HG02840 (cell line): ENCODE results near the gene LRRC26.
A peak's percentile ranks its signal among the peaks of the same experiment; 100 is the strongest.
"Not testable (repeated sequence)": the region's sequence is repeated elsewhere in the genome, so short reads cannot be mapped to it uniquely, and the experiment has no call there.

Experiments used
- ATAC-seq: cut with Tn5 transposase; IDR thresholded peaks from one replicate; pipeline ENCODE4 v1.9.1; 2021; ENCODE audit warnings: mild to moderate bottlenecking, moderate library complexity, moderate number of reproducible peaks; ENCODE audit not compliant: unreplicated experiment, low FRiP score

LRRC26 gene

DNA sequence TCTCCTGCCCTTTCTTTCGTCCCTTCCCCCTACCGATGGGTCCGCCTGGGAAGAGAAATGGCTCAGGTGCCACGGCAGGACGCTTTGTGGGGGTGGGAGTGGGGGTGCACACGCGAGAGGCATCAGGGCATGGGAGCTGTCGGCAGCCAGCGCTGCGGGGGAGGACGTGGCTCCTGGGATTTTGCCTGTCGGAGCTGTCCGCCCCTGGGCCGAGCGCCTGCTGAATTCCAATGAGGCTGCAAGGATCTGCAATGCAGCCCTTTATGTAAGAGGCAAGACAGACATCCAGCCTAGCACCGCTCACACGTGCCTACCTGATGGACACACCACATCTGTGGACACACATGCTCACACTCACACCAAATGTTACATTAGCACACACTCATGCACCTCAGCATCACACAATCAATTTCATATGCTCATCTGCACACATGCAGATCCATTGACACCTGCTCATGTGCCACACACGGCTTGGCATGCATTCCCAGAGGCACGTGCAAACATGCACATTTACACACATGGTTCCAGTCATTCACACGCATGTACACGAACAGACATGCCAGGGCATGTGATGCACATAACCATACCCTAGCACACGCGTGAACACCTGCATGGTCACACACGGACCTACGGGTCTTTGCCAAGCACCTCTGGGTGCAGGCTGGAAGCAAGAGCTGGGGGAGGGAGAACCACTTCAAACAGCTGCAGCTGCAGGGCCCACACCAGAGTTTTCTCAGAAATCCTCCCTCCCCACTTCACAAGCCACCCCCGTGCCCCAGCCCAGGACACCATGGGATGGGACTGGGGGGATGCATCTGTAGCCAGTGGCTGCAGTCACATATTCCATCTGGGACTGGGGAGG, 29.5 kb downstream of the LRRC26 start:
- ATAC-seq: no peak

DNA sequence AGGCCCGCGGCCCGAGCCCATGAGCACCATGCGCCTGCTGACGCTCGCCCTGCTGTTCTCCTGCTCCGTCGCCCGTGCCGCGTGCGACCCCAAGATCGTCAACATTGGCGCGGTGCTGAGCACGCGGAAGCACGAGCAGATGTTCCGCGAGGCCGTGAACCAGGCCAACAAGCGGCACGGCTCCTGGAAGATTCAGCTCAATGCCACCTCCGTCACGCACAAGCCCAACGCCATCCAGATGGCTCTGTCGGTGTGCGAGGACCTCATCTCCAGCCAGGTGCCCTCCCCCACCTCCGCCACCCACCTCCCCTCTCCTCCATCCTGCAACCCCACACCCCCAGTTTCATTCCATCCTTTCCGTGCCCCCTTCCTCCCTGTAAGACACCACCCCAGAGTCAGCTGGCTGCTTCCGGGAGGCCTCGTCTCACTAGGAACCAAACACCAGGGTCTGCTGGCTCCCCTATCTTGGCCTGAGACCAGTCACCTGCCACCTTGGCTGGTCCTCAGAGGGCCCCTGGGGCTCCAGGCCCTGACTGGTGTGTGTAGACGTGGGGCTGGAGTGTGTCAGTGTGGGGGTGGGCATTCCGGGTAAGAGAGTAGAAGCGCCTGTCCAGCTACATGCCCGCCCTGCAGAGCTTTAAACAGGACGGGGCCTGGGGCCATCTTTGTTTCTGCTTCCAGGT, 30.2 kb downstream of the LRRC26 start:
- ATAC-seq: no peak

DNA sequence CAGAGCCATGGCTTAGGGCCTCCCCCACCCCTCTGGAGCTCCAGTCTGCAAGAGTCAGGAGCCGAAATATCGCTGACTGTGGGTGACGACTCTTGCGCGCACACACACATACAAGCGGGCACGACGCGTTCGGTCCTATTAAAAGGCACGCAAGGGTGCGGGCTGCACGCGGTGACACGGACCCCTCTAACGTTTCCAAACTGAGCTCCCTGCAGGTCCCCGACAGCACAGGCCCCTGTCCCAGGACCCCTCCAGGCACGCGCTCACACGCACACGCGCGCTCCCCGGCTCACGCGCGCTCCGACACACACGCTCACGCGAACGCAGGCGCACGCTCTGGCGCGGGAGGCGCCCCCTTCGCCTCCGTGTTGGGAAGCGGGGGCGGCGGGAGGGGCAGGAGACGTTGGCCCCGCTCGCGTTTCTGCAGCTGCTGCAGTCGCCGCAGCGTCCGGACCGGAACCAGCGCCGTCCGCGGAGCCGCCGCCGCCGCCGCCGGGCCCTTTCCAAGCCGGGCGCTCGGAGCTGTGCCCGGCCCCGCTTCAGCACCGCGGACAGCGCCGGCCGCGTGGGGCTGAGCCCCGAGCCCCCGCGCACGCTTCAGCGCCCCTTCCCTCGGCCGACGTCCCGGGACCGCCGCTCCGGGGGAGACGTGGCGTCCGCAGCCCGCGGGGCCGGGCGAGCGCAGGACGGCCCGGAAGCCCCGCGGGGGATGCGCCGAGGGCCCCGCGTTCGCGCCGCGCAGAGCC, 31.0 kb downstream of the LRRC26 start, which contains the start of gene GRIN1:
Gene GRIN1, plus strand, starts transcription at position 433 of the 746 bp plus-strand sequence. CDS start 333 bp downstream, outside the sequence.
- ATAC-seq: no peak

DNA sequence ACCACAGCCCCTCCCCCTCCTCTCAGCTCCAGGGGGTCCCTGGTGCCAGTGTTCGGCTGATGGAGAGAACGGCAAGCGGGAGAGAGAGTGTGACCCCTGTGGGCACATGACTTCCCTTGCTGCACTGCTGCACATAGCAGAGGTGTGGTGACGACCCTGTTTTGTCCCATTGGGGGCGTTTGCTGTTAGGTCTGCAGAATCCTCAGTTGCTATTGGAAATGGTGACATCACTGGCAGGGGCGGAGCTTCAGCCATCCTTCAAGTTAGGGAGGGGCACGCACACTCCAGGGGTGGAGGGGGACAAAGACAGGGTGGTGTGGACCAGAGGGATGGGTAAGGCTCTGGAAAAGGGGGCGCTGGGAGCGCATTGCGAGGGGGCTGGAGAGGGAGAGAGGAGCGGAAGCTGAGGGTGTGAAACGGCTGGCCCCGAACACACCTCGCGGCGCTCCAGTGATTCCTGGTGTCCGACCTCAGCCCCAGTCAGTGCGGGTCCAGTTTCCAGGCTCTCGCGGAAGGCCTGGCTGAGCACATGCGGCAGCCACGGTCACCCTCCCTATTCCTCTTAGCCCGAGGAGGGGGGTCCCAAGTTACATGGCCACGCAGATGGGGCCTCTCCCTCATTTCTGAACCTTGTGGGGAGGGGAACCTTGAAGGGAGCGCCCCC, 31.7 kb downstream of the LRRC26 start:
- ATAC-seq: no peak

DNA sequence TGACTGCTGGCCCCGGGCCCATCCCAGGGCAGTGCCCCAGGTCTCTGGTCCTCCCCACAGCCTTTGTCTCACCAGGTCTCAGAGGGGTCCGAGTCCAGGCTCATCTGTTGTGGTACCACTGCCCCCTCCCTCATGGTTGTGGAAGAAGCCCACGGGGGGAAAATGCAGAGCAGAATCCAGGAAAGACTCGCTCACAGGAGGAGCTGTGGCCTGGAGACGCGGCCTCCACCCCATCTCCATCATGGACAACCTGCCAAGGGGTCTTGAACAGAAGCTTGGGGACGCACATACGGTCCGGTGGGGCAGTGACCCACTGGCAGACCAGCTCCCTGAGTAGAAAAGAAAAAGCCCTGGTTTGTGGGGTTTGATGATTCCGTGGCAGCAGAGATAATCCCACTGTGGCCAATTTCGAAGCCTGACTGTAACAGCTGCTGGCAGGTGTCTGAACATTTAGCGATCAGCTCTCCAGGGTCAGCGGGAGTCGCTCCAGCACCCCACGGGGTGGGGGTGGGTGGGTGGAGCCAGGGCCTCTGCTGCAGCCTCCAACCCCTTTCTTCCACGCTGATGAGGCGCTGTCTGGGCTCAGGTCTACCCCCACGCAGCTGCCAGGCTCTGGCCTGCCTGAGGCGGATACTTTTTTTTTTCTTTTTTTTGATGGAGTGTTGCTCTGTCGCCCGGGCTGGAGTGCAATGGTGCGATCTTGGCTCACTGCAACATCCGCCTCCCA, 32.8 kb downstream of the LRRC26 start:
- no peak for ATAC-seq

DNA sequence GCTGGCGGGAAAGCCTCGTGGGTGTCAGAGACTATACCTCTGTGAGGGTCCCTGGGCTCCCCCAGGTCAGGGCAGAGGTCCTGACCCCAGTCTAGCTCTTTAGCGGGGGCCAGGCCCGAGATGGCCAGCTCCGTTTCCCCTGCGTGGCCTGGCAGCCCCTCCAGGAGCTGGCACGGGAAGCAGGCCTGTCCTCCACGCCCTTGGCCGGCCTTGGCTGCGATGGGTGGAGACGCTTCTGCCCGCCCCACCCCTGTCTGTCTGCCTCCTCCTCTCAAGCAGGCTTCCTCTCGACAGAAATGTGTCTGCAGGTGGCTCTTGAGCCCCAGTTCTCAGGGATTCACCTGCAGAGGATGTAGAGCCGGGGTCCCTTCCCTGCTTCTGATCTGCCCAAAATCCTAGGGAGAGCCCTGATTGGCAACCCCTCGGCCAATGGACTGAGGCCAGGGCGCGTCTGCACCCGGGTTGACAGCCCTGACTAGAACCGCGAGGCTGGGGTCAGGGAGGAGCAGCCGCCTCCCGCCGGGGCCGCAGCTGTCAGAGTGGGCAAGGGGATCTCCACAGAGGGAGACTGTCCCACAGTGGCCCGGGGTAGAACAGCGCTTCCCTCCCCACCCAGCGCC, 33.5 kb downstream of the LRRC26 start:
- ATAC-seq: no peak

DNA sequence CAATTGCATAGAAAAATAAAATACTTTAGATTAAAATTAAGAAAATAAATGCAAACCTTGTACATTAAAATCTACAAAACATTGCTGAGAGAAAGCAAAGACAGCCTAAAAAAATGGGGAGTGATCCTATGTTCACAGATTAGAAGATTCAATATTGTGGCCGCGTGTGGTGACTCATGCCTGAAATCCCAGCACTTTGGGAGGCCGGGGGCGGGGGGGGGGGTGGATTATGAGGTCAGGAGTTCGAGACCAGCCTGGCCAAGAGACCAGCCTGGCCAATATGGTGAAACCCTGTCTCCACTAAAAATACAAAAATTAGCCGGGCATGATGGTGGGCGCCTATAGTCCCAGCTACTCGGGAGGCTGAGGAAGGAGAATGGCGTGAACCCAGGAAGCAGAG, 34.7 kb downstream of the LRRC26 start:
- not testable (repeated sequence) for ATAC-seq

DNA sequence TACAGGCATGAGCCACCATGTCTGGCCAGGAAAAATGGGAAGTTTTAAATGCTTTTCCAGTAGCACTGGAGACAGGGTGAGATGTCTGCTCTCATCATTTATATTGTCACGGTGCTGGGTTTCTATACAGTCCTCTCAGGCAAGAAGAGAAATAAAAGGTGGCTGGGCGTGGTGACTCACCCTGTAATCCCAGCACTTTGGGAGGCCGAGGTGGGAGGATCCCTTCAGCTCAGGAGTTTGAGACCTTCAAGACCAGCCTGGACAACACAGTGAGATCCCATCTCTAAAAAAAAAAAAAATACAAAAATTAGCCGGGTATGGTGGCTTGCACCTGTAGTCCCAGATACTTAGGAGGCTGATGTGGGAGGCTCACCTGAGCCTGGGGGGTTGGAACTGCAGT, 35.7 kb downstream of the LRRC26 start:
- no peak for ATAC-seq

DNA sequence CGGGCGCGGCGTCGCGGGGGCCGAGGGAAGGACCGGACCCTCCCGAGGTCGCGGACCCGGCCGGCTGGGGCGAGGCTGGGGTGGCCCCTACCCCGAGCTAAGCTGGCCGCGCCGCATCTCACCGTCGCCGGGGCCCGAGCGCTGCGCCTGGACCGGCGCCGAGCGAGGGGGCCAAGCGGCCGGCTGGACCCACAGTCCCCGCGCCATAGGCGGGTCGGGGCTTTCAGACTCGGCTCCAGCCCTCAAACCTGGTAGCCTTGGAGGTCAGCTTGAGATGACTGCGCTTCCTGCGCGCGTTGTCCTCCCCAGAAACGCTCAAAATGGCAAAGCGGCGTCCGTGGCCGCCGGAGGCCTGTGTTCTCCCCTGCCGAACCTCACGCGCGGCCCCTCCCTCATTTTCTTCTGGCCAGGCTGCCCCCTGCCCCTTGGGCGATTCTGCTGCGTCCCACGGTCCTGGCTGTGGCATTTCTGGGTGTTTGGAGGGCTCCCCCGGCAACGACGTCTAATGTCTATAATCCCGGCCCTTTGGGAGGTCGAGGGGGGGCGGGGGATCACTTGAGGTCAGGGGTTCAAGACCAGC, 39.6 kb downstream of the LRRC26 start:
- ATAC-seq: no peak

DNA sequence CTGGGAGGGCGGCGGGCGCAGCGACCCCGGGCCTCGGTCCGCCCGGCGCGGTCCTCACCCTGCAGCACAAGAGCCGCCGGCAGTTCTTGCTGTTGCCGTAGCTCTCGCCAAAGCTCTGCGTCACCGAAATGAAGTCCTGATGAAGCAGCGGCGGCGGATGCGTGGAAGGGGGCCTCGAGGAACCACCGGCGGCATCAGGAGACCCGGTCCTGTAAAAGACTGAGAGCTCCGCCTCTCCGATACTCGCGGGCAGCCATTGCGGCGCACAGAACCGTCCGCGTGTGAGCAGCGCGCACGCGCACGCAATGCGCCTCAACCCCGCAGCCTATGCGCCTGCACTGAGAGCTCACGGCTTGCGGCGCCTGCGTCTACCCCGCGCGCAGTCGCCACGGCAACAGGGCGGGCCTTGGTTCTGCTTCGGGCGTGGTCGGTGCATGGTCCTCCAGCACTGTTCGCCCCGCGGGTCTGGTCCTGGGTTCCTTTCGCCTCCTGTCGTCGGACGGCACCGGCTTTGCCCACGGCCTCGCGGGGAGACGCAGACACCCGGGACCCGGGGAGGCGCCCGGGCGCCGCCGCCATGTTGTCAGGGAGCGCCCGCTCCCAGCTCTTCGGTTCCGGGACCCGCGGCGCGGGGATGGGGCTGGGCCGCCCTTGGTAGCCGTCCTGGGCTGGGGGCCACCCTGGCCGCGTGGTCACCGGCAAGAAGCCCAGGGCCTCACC, 40.2 kb downstream of the LRRC26 start:
- peak; percentile 65 for ATAC-seq

DNA sequence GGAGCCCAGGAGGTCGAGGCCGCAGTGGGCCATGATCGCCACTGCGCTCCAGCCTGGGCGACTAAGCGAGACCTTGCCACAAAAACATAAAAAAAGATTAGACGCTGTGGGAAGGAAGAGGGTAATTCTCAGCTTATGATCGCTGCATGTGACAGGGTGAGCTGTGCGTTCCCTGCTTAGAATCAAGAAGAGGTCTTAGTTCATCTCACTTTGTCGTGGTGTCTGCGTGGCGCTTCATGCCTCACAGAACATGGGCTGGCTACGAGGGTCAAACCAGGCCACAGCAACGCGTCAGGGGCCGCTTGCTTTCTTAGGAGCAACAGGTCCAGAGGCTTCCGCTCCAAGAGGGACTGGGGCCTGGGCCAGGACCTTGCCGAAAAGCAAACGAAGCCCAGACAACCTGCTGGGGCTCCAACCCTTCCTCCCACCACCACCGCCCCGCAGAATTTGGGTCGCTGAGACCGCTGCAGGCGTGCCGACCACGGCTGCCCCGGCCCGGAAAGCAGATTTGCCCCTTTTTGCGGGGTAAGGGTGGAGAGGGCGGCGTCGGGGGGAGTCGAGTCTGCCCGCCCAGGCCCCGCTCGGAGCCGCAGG, 40.9 kb downstream of the LRRC26 start:
- peak; percentile 10 for ATAC-seq

DNA sequence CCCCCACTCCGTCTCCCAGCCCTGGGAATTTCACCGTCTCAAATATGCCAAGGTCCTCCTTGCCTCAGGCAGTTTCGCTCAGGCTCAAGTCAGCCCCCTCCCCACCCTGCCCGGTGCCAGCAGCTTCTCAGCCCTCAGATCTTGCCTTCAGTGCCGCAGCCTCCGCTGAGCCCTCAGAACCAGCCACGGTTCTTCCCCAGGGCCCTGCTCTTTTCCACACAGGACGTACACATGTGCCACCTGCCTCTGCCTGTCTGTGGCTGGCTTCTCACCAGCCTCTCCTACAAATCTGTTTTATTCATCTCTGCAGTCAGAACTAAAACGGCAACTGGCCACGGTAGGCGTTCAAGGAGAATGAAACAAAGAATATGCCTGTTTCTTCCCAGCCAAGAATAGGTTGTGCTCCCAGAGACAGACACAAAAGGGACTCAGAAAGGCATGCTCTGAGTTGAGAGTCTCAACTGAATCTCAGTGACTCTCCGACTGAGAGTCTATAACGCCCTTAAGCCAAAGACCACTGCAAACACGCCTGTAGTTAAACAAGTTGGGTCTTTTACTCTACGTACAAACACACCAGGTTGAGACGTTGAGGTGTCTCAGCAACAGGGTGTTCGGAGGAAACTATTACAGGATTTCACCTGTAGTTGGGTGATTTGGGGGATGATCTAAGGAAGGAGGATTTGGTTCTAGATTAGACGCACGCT, 41.5 kb downstream of the LRRC26 start:
- ATAC-seq: no peak

DNA sequence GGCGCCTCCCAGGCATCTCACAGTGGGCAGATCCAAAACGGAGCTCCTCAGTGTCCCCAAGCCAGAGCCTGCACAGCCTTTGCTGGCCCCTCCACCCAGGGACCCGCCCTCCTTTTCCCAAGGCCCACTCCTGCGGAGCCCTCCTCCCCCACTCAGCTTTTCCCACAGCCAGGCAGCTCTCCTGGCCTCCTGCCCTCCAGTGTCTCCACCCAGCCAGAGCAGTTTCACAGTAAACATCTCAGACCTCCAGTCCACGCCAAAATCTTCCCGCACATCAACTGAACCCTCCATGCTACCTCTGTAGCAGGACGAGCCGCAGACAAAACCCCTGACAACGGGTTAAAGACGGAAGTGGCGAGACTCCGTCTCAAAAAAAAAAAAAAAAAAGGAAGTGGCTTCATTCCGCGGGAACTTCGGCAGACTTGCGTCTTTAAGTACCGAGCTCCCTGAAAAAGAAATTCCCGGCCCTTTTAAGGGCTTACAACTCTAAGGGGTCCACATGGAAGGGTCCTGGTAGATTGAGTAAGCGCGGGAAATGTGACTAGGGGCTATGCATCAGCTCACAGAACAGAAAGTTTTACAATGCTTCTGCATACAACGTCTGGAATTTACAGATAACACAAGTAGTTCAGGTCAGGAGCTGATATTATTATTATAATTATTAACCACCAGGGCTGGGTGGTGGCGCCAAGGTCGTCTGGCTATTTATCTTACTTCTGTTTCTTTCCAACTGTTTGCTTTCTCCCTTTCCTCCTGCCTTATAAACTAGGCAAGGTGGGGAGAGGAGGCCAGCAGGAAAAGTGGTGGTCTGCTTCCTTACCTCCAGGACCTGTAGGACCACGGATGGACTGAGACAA, 42.3 kb downstream of the LRRC26 start:
- no peak for ATAC-seq

DNA sequence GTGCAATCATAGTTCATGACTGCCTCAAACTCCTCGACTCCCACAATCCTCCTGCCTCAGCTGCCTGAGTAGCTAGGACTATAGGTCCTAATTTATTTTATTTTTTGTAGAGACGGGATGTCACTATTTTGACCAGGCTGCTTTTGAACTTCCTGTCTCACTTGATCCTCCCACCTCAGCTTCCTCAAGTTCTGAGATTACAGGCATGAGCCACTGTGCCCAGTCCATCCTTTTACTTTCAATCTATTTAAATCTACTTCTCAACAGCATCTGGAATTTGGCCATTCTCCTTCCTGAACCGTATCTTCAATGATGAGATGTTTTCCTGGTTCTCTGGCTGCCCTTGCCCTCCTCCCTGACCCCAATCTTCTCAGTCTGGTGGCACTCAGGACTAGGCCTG, 43.1 kb downstream of the LRRC26 start:
- ATAC-seq: no peak

DNA sequence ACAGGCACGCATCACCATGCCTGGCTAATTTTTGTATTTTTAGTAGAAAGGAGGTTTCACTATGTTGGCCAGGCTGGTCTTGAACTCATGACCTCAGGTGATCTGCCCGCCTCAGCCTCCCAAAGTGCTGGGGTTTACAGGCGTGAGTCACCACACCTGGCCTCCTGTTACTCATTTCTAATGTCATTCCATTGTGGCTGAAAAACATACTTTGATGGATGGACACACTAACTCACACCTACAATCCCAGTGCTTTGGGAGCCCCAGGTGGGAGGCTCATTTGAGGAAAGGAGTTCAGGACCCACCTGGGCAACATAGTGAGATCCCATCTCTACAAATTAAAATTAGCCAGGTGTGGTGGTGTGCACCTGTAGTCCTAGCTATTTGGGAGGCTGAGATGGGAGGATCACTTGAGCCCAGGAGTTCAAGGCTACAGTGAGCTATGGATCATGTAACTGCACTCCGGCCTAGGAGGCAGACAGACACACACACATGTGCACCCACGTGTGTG, 45.8 kb downstream of the LRRC26 start:
- ATAC-seq: not testable (repeated sequence)

DNA sequence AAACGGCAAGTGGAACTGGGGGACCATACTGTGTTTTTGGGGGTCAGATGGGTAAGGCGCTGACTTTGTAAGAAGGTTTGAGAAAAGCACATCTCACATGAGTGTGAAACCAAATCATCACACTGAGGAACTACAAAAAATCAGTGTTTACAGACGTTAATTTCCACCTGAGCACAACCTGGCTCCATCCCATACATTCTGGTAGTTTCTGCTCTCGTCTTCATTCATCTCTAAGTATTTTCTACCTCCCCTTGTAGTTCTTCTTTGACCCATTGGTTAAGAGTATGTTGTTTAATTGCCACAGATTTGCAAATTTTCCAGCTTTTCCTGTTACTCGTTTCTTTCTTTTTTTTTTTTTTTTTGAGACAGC, 46.4 kb downstream of the LRRC26 start:
- ATAC-seq: no peak
